WTC11 (cell line): ENCODE measurements around the gene CCDC116. TPM values are rescaled to one million over a fixed set of nuclear protein-coding genes. Genes with fewer than 3 reads are reported as not detected.
A peak's percentile ranks its signal among the peaks of the same experiment; 100 is the strongest.

ENCODE experiments used
- ATAC-seq: fragments of 200-7000 bp; cut with Tn5 transposase; 2 replicates; pipeline ENCODE4 v1.10.0; 2021; ENCODE audit warnings: mild to moderate bottlenecking, moderate library complexity
- CTCF ChIA-PET: fragments of 300-600 bp; sonication (Branson Sonifier 250); formaldehyde crosslinking; loops from one replicate; lab custom pipeline; 2021; ENCODE audit warnings: antibody characterized with exemption; lab: Charles Lee
- POLR2A ChIA-PET: fragments of 350-600 bp; sonication (Branson Sonifier 250); formaldehyde crosslinking; loops from one replicate; lab custom pipeline; 2021; ENCODE audit warnings: antibody characterized with exemption; lab: Charles Lee
- DNase-seq: peaks from one replicate; pipeline ENCODE4 v3.0.0; 2021; ENCODE audit warnings: low spot score
- H3K27ac Mint-ChIP-seq: 2 replicates; pipeline ENCODE4 v1.8.0; 2021; ENCODE audit warnings: mixed read lengths
- H3K27me3 Mint-ChIP-seq: 2 replicates; pipeline ENCODE4 v1.8.0; 2021; ENCODE audit warnings: low read depth, mild to moderate bottlenecking, moderate library complexity, mixed read lengths
- H3K36me3 Mint-ChIP-seq: 2 replicates; pipeline ENCODE4 v1.8.0; 2021; ENCODE audit warnings: mixed read lengths
- H3K4me1 Mint-ChIP-seq: 2 replicates; pipeline ENCODE4 v1.8.0; 2022; ENCODE audit warnings: mixed read lengths
- H3K4me3 Mint-ChIP-seq: 2 replicates; pipeline ENCODE4 v1.8.0; 2021; ENCODE audit warnings: mild to moderate bottlenecking, moderate library complexity, mixed read lengths
- H3K9me3 Mint-ChIP-seq: 2 replicates; pipeline ENCODE4 v1.8.0; 2021; ENCODE audit warnings: mixed read lengths
- ARID4B ChIP-seq: sonication (generic); formaldehyde crosslinking; IDR thresholded peaks from 2 replicates; pipeline ENCODE4 v1.8.0; 2023; ENCODE audit warnings: missing genetic modification reagents, mild to moderate bottlenecking, borderline replicate concordance
- ATF3 ChIP-seq: sonication (generic); formaldehyde crosslinking; conservative IDR thresholded peaks from 2 replicates; pipeline ENCODE4 v1.8.1; 2022; ENCODE audit warnings: mild to moderate bottlenecking, missing genetic modification reagents
- ERG ChIP-seq: fragments of 250-450 bp; sonication (Bioruptor Pico); IDR thresholded peaks from 2 replicates; pipeline ENCODE4 v1.8.0; 2021; ENCODE audit warnings: mild to moderate bottlenecking
- GABPB1 ChIP-seq: sonication (generic); formaldehyde crosslinking; IDR thresholded peaks from 2 replicates; pipeline ENCODE4 v1.8.1; 2023; ENCODE audit warnings: mild to moderate bottlenecking, missing genetic modification reagents
- GTF2I ChIP-seq: fragments of 250-450 bp; sonication (Bioruptor Pico); conservative IDR thresholded peaks from 2 replicates; pipeline ENCODE4 v1.4.0; 2021; ENCODE audit warnings: mild to moderate bottlenecking
- KAT7 ChIP-seq: sonication (generic); formaldehyde crosslinking; IDR thresholded peaks from 2 replicates; pipeline ENCODE4 v1.8.1; 2023; ENCODE audit warnings: missing genetic modification reagents, mild to moderate bottlenecking, borderline replicate concordance
- MLX ChIP-seq: sonication (generic); formaldehyde crosslinking; IDR thresholded peaks from 2 replicates; pipeline ENCODE4 v1.8.1; 2023; ENCODE audit warnings: mild to moderate bottlenecking, missing genetic modification reagents, moderate library complexity
- NFE2L1 ChIP-seq: sonication (generic); formaldehyde crosslinking; IDR thresholded peaks from 2 replicates; pipeline ENCODE4 v1.8.1; 2023; ENCODE audit warnings: missing genetic modification reagents
- NR2C2 ChIP-seq: sonication (generic); formaldehyde crosslinking; IDR thresholded peaks from 2 replicates; pipeline ENCODE4 v1.8.0; 2022; ENCODE audit warnings: mild to moderate bottlenecking, missing genetic modification reagents
- PREB ChIP-seq: sonication (generic); formaldehyde crosslinking; IDR thresholded peaks from 2 replicates; pipeline ENCODE4 v1.8.1; 2022; ENCODE audit warnings: mild to moderate bottlenecking, missing genetic modification reagents, moderate library complexity, borderline replicate concordance
- SOX15 ChIP-seq: fragments of 250-450 bp; sonication (Bioruptor Pico); IDR thresholded peaks from 2 replicates; pipeline ENCODE4 v1.9.0; 2021; ENCODE audit warnings: mild to moderate bottlenecking
- STAT6 ChIP-seq: sonication (generic); formaldehyde crosslinking; conservative IDR thresholded peaks from 2 replicates; pipeline ENCODE4 v1.8.1; 2023; ENCODE audit warnings: mild to moderate bottlenecking, low read depth, missing genetic modification reagents, moderate library complexity
- USF1 ChIP-seq: sonication (generic); formaldehyde crosslinking; IDR thresholded peaks from 2 replicates; pipeline ENCODE4 v1.8.0; 2022; ENCODE audit warnings: mild to moderate bottlenecking, missing genetic modification reagents
- ZNF263 ChIP-seq: sonication (generic); formaldehyde crosslinking; IDR thresholded peaks from 2 replicates; pipeline ENCODE4 v1.8.1; 2022; ENCODE audit warnings: low read depth, mild to moderate bottlenecking, moderate library complexity, missing genetic modification reagents
- ZNF512 ChIP-seq: sonication (generic); formaldehyde crosslinking; IDR thresholded peaks from 2 replicates; pipeline ENCODE4 v1.8.1; 2022; ENCODE audit warnings: missing genetic modification reagents, borderline replicate concordance
- ZNF671 ChIP-seq: fragments of 250-450 bp; sonication (Bioruptor Pico); IDR thresholded peaks from 2 replicates; pipeline ENCODE4 v1.8.0; 2021; ENCODE audit warnings: mild to moderate bottlenecking
- total RNA-seq: library from RNA; stranded (reverse); gene quantifications from 3 replicates; pipeline ENCODE4 v1.2.3, GENCODE V29; 2021

The CCDC116 gene
- total RNA-seq, 1 experiment from 2014 or later: 0.57 TPM

GRCh38 chr22:21587803-21588611, 44.6 kb upstream of the CCDC116 start (continued):
- TF ChIP-seq ZNF671 (CRISPR knock-in tag): no peak
- TF ChIP-seq, all 79 proteins: peak for 0

GRCh38 chr22:21589396-21589795, 43.2 kb upstream of the CCDC116 start:
- Mint-ChIP-seq H3K36me3 (peaks cover 14% of the 10 kb centered on the region), H3K4me1 (peaks cover 18% of the 10 kb centered on the region), H3K27me3 (no peaks in the 10 kb centered on the region; the same call in 1 of the 2 replicates), H3K27ac (peak overlapping the region; percentile 61; the same call in 1 of the 2 replicates)
- ATAC-seq (no peak), DNase-seq (no peak)
- TF ChIP-seq USF1 (CRISPR knock-in tag): no peak
- TF ChIP-seq ZNF512 (CRISPR knock-in tag): no peak
- TF ChIP-seq, all 79 proteins: peak for 0
- ChIA-PET POLR2A (no interaction called here), CTCF (interaction anchor here (0.6 kb wide), 1 partner anchor 8 kb away, joined by 3 read pairs; no protein-coding TSS in a partner anchor)
- Mint-ChIP-seq H3K9me3 (no peaks in the 10 kb centered on the region), H3K4me3 (no peak overlapping the region)

GRCh38 chr22:21590809-21591641, 41.5 kb upstream of the CCDC116 start:
- ChIA-PET POLR2A (no interaction called here), CTCF (interaction anchor here (1.2 kb wide), 1 partner anchor 21 kb away, joined by 3 read pairs; no protein-coding TSS in a partner anchor)
- ATAC-seq (no peak), DNase-seq (no peak)
- Mint-ChIP-seq H3K27ac (peak overlapping the region; percentile 84), H3K4me3 (no peak overlapping the region), H3K27me3 (no peaks in the 10 kb centered on the region; the same call in 1 of the 2 replicates), H3K36me3 (peaks cover 25% of the 10 kb centered on the region), H3K9me3 (no peaks in the 10 kb centered on the region), H3K4me1 (peaks cover 18% of the 10 kb centered on the region)
- TF ChIP-seq GABPB1 (CRISPR knock-in tag) (no peak), STAT6 (CRISPR knock-in tag) (no peak), ERG (CRISPR knock-in tag) (no peak), NR2C2 (no peak), ZNF263 (CRISPR knock-in tag) (no peak), KAT7 (CRISPR knock-in tag) (no peak), ATF3 (CRISPR knock-in tag) (no peak), MLX (CRISPR knock-in tag) (no peak), ARID4B (CRISPR knock-in tag) (no peak), SOX15 (CRISPR knock-in tag) (no peak), GTF2I (no peak), NFE2L1 (CRISPR knock-in tag) (no peak), PREB (no peak)
